AG04450 (cell line): ENCODE measurements around the gene TMEM100. TPM values are rescaled to one million over a fixed set of nuclear protein-coding genes. Genes with fewer than 3 reads are reported as not detected.
A peak's percentile ranks its signal among the peaks of the same experiment; 100 is the strongest.

ENCODE experiments used
- CTCF ChIA-PET: fragments of 300-600, 350-600 bp; formaldehyde crosslinking; extraction: SDS; loops from one replicate; lab custom pipeline; 2022; ENCODE audit warnings: antibody characterized with exemption, inconsistent platforms; lab: Charles Lee
- POLR2A ChIA-PET: fragments of 350-600 bp; formaldehyde crosslinking; extraction: SDS; loops from one replicate; lab custom pipeline; 2021; ENCODE audit warnings: antibody characterized with exemption, inconsistent platforms; lab: Yijun Ruan, JAX
- DNase-seq: peaks from one replicate; pipeline ENCODE4 v3.0.0-alpha.2; 2011; ENCODE audit warnings: low read depth, low spot score
- H3K27ac ChIP-seq: one replicate; pipeline ENCODE4 v1.5.1; 2012; ENCODE audit warnings: low read depth, low read length, control low read depth
- H3K27me3 ChIP-seq: one replicate; pipeline ENCODE4 v1.6.0; 2012; ENCODE audit warnings: low read length; ENCODE audit not compliant: control insufficient read depth, insufficient read depth
- H3K4me3 ChIP-seq: 2 replicates; pipeline ENCODE4 v1.5.1; 2011; ENCODE audit warnings: mild to moderate bottlenecking, low read depth, low read length, control low read depth
- H3K9me3 ChIP-seq: 2 replicates; pipeline ENCODE4 v1.5.1; 2012; ENCODE audit warnings: low read length; ENCODE audit not compliant: control insufficient read depth, insufficient read depth
- CTCF ChIP-seq: IDR thresholded peaks from 2 replicates; pipeline ENCODE4 v1.5.1; 2011; ENCODE audit warnings: low read depth, low read length, control low read depth, inconsistent platforms
- polyA minus RNA-seq: library from RNA; depleted of rRNA, polyadenylated mRNA; stranded (reverse); fragments of >200 nt; gene quantifications from 2 replicates; pipeline ENCODE4 v1.2.3, GENCODE V29; 2011; rRNA and poly(A)+ RNA removed
- polyA plus RNA-seq: library from polyadenylated mRNA; depleted of rRNA; stranded (reverse); fragments of >200 nt; gene quantifications from 2 replicates; pipeline ENCODE4 v1.2.3, GENCODE V29; 2011; rRNA removed

Gene TMEM100
- 0.63 and 0.67 TPM in 2 replicates for polyA plus RNA-seq
- polyA minus RNA-seq = 0.56 and 1.0 TPM in 2 replicates

- TF ChIP-seq CTCF = no peak
- Histone ChIP-seq H3K4me3 (peak within 1 kb of the TSS; percentile 47), H3K9me3 (no peaks in the 10 kb centered on the region), H3K27me3 (no peaks in the 10 kb centered on the region), H3K27ac (no peak within 1 kb of the TSS)
- ChIA-PET POLR2A (no interaction called here), CTCF (interaction anchor here (1.0 to 9.5 kb wide), 8 partner anchors 13 to 197 kb away, joined by 3 to 165 read pairs (median 16); no protein-coding TSS in a partner anchor)
- peak; percentile 45 for DNase-seq
Observed at GRCh38 chr17:55722742-55723487, at the start of gene TMEM100. Gene TMEM100, minus strand, starts transcription at chr17:55722864. Its CDS starts 1,794 bp downstream, at chr17:55721070.

GRCh38 chr17:55772086-55772485 is 49.4 kb upstream of the TMEM100 start:
- DNase-seq = no peak
- ChIA-PET CTCF (interaction anchor here (0.6 to 8.2 kb wide), 9 partner anchors 10 to 245 kb away, joined by 3 to 242 read pairs (median 27); no protein-coding TSS in a partner anchor), POLR2A (no interaction called here)
- Histone ChIP-seq H3K4me3 (no peak overlapping the region), H3K9me3 (no peaks in the 10 kb centered on the region), H3K27ac (no peak overlapping the region), H3K27me3 (no peaks in the 10 kb centered on the region)
- TF ChIP-seq CTCF = no peak

GRCh38 chr17:55770196-55770870 is 47.7 kb upstream of the TMEM100 start:
- Histone ChIP-seq H3K9me3 (no peaks in the 10 kb centered on the region; the same call in 1 of the 2 replicates), H3K4me3 (no peak overlapping the region), H3K27me3 (no peaks in the 10 kb centered on the region), H3K27ac (peak overlapping the region; percentile 78)
- TF ChIP-seq CTCF = peak; percentile 61
- CTCF ChIA-PET = interaction anchor here (0.6 to 8.2 kb wide), 35 partner anchors 12 to 946 kb away, joined by 3 to 242 read pairs (median 4); partner anchors contain the start of genes PCTP and TMEM100
- POLR2A ChIA-PET = interaction anchor here (1.2 kb wide), 1 partner anchor 19 kb away, joined by 3 read pairs; the partner anchor contains the start of gene PCTP
- DNase-seq = peak; percentile 29

- no peak for TF ChIP-seq CTCF
- no peaks in the 10 kb centered on the region for H3K27me3 ChIP-seq
- peak overlapping the region; percentile 78 for H3K27ac ChIP-seq
- POLR2A ChIA-PET = interaction anchor here (1.2 kb wide), 1 partner anchor 19 kb away, joined by 3 read pairs; the partner anchor contains the start of gene PCTP
- peak; percentile 41 for DNase-seq
- H3K9me3 ChIP-seq = no peaks in the 10 kb centered on the region; the same call in 1 of the 2 replicates
- no peak overlapping the region for H3K4me3 ChIP-seq
- CTCF ChIA-PET = interaction anchor here (0.7 to 8.2 kb wide), 21 partner anchors 12 to 947 kb away, joined by 3 to 242 read pairs (median 9); partner anchors contain the start of genes PCTP and TMEM100
Observed at GRCh38 chr17:55769625-55770000, 46.9 kb upstream of the TMEM100 start.
